ENCODE results near the gene MSANTD7. TPM values are rescaled to one million over a fixed set of nuclear protein-coding genes. Genes with fewer than 3 reads are reported as not detected.
A peak's percentile ranks its signal among the peaks of the same experiment; 100 is the strongest.

Gene MSANTD7
- total and polyA plus RNA-seq, 2 donors (not counting 1 experiment from before 2014, with no cell fraction given) = 6.8 to 15.2 TPM

DNA sequence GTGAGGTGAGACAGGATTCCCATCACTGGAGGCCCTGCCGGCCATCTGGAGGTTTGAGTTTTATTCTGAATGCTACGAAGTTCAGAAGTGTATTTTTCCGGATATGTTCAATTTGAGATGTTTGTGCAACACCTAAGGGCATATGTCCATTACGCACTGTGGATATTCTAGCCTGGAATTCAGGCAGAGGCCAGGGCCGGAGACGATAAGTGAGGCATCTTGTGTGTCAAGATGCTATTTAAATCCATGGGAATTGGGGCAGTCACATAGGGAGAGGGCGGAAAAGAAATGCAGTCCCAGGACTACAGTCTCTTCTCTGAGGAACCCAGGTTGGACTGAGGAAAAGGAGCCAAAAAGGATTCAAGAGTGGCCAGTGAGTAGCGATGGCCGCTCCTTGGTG lies 38.7 kb downstream of the MSANTD7 start:
- intact Hi-C loops (cut with micrococcal nuclease) = loop anchor here (5.0 kb wide), 2 partner anchors 124 to 291 kb away; partner anchors contain the start of gene NMT2
- CTCF ChIA-PET = interaction anchor here (1.8 kb wide), 1 partner anchor 95 kb away, joined by 7 read pairs; no protein-coding TSS in a partner anchor

More for the DNA sequence above, 38.7 kb downstream of the MSANTD7 start:
- DNase-seq (no peak), ATAC-seq (ENCODE audit: low read depth) (no peak)
- Histone ChIP-seq H3K27ac (ENCODE audit: low read length in 2 of 2) (no peak overlapping the region), H3K4me2 (replicated peaks; ENCODE audit: low read depth, low read length, poor library complexity, severe bottlenecking) (no peak overlapping the region), H3K36me3 (replicated peaks in 1 of 2; ENCODE audit: control extremely low read depth in 1 of 2, control insufficient read depth in 1 of 2, extremely low read depth in 1 of 2, insufficient read depth in 2 of 2, low read length in 1 of 2) (no peaks in the 10 kb centered on the region), H3K9me3 (ENCODE audit: control extremely low read depth in 1 of 3, control insufficient read depth in 2 of 3, insufficient read depth in 1 of 3, low read length in 2 of 3) (no peaks in the 10 kb centered on the region), H4K20me1 (ENCODE audit: control insufficient read depth, insufficient read depth, low read length, poor library complexity, severe bottlenecking) (no peaks in the 10 kb centered on the region), H3K4me3 (ENCODE audit: control extremely low read depth in 1 of 5, extremely low read depth in 1 of 5, insufficient read depth in 1 of 5, low read depth in 2 of 5, low read length in 4 of 5) (no peak overlapping the region), H3K79me2 (ENCODE audit: control insufficient read depth, insufficient read depth, low read length) (peaks cover 25% of the 10 kb centered on the region), H3K9ac (ENCODE audit: low read length) (no peak overlapping the region), H3K27me3 (replicated peaks in 1 of 4; ENCODE audit: control extremely low read depth in 1 of 4, control insufficient read depth in 3 of 4, insufficient read depth in 4 of 4, low read length in 3 of 4) (peaks cover 0 to 6% (median 0%) of the 10 kb centered on the region in 4 experiments), H2AFZ (ENCODE audit: insufficient read depth, low read depth, low read length, poor library complexity, severe bottlenecking) (no peak overlapping the region), H3K4me1 (ENCODE audit: control insufficient read depth in 2 of 2, insufficient read depth in 2 of 2, low read length in 2 of 2) (peaks cover 17 to 23% of the 10 kb centered on the region in 2 donors)
- WGBS (ENCODE audit: insufficient coverage) = 97% methylated on average over 9 of the region's 9 CpGs
- POLR2A ChIA-PET = no interaction called here
- H3K4me1 Mint-ChIP-seq = peaks cover 28% of the 10 kb centered on the region
- H3K4me3 Mint-ChIP-seq = peak overlapping the region; percentile 71
- no peak for TF ChIP-seq EZH2 (IDR thresholded peaks at IDR 0.05; ENCODE audit: borderline replicate concordance, insufficient read depth, low read depth, low read length, poor library complexity, severe bottlenecking)
- TF ChIP-seq, protein P1, sequence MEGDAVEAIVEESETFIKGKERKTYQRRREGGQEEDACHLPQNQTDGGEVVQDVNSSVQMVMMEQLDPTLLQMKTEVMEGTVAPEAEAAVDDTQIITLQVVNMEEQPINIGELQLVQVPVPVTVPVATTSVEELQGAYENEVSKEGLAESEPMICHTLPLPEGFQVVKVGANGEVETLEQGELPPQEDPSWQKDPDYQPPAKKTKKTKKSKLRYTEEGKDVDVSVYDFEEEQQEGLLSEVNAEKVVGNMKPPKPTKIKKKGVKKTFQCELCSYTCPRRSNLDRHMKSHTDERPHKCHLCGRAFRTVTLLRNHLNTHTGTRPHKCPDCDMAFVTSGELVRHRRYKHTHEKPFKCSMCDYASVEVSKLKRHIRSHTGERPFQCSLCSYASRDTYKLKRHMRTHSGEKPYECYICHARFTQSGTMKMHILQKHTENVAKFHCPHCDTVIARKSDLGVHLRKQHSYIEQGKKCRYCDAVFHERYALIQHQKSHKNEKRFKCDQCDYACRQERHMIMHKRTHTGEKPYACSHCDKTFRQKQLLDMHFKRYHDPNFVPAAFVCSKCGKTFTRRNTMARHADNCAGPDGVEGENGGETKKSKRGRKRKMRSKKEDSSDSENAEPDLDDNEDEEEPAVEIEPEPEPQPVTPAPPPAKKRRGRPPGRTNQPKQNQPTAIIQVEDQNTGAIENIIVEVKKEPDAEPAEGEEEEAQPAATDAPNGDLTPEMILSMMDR (IDR thresholded peaks at IDR 0.05) = no peak
- H3K9me3 Mint-ChIP-seq (ENCODE audit: insufficient read depth) = no peaks in the 10 kb centered on the region
- H3K27me3 Mint-ChIP-seq = no peaks in the 10 kb centered on the region
- no peak overlapping the region for H3K27ac Mint-ChIP-seq

Data from B cell (primary cell).